H1 (cell line): ENCODE measurements around the gene ARL6IP1. TPM values are rescaled to one million over a fixed set of nuclear protein-coding genes. Genes with fewer than 3 reads are reported as not detected.

Experiments used
- CTCF ChIA-PET: fragments of 300-600 bp; sonication (Branson Sonifier 250); formaldehyde crosslinking; loops from one replicate; lab custom pipeline; 2021; ENCODE audit not compliant: partially characterized antibody; lab: Charles Lee
- POLR2A ChIA-PET: fragments of 300-600 bp; sonication (Branson Sonifier 250); formaldehyde crosslinking; loops from one replicate; lab custom pipeline; 2021; ENCODE audit warnings: inconsistent platforms; ENCODE audit not compliant: partially characterized antibody; lab: Charles Lee
- DNase-seq, 2 experiments: peaks; one replicate each; pipeline versions ENCODE4 v3.0.0 to v3.0.0-alpha.2; 2010 to 2022; ENCODE audit warnings: low spot score in 2 of 2, low read depth in 1 of 2, mixed read lengths in 1 of 2
- FAIRE-seq: peaks from 2 replicates; lab custom pipeline; 2011; peaks lifted over from hg19 to GRCh38; lab: Jason Lieb, UNC
- H2AFZ ChIP-seq: 2 replicates; pipeline ENCODE4 v1.8.1; 2012; ENCODE audit warnings: low read length, inconsistent platforms
- H2AK5ac ChIP-seq: 2 replicates; pipeline ENCODE4 v1.6.1; 2013; ENCODE audit warnings: low read depth, low read length
- H2BK120ac ChIP-seq: replicated peaks from 2 replicates; pipeline ENCODE3; 2013; ENCODE audit warnings: low read depth, low read length, inconsistent platforms
- H2BK12ac ChIP-seq: 2 replicates; pipeline ENCODE4 v1.6.1; 2013; ENCODE audit warnings: low read depth, low read length
- H2BK15ac ChIP-seq: 2 replicates; pipeline ENCODE4 v1.6.1; 2013; ENCODE audit warnings: low read length
- H2BK20ac ChIP-seq: 2 replicates; pipeline ENCODE4 v1.6.1; 2013; ENCODE audit warnings: low read length
- H2BK5ac ChIP-seq: 2 replicates; pipeline ENCODE4 v1.6.1; 2013; ENCODE audit warnings: low read depth, low read length
- H3K14ac ChIP-seq: 2 replicates; pipeline ENCODE4 v1.6.1; 2013; ENCODE audit warnings: inconsistent platforms; ENCODE audit not compliant: insufficient read length
- H3K18ac ChIP-seq: 2 replicates; pipeline ENCODE4 v1.6.1; 2013; ENCODE audit warnings: low read length; ENCODE audit errors: extremely low read depth
- H3K23ac ChIP-seq: 2 replicates; pipeline ENCODE4 v1.6.1; 2013; ENCODE audit warnings: inconsistent platforms; ENCODE audit not compliant: insufficient read length
- H3K23me2 ChIP-seq: 2 replicates; pipeline ENCODE4 v1.6.1; 2013; ENCODE audit warnings: low read depth, low read length
- H3K27ac ChIP-seq: 2 replicates; pipeline ENCODE4 v1.6.1; 2011; ENCODE audit warnings: low read depth, low read length, inconsistent platforms
- H3K27me3 ChIP-seq, 4 experiments: replicated peaks in 1 of 4; 1 replicate in 1 of 4; 2 replicates in 3 of 4; pipeline versions ENCODE4 v1.6.1 to v1.8.1; 2011 to 2013; ENCODE audit warnings: low read length in 3 of 4, mild to moderate bottlenecking in 3 of 4, inconsistent platforms in 2 of 4, mixed read lengths in 2 of 4, moderate library complexity in 1 of 4; ENCODE audit not compliant: control insufficient read depth in 3 of 4, insufficient read depth in 3 of 4; ENCODE audit errors: extremely low read depth in 1 of 4
- H3K36me3 ChIP-seq, 4 experiments: 2 replicates each; pipeline versions ENCODE4 v1.6.1 to v1.8.1; 2011 to 2013; ENCODE audit warnings: mild to moderate bottlenecking in 4 of 4, low read length in 3 of 4, moderate library complexity in 2 of 4, control low read depth in 1 of 4, inconsistent platforms in 1 of 4; ENCODE audit not compliant: insufficient read depth in 4 of 4, control insufficient read depth in 2 of 4
- H3K4ac ChIP-seq: replicated peaks from 2 replicates; pipeline ENCODE3; 2013; ENCODE audit warnings: low read length, low read depth, mixed read lengths, inconsistent platforms; ENCODE audit not compliant: insufficient read length
- H3K4me1 ChIP-seq, 4 experiments: replicated peaks in 1 of 4; 1 replicate in 1 of 4; 2 replicates in 3 of 4; pipeline versions ENCODE4 v1.6.1 to v1.8.1; 2011 to 2013; ENCODE audit warnings: low read length in 3 of 4, inconsistent platforms in 2 of 4, mixed read lengths in 1 of 4; ENCODE audit not compliant: insufficient read depth in 4 of 4, control insufficient read depth in 3 of 4
- H3K4me2 ChIP-seq, 2 experiments: 2 replicates each; pipeline versions ENCODE4 v1.6.1 to v1.8.1; 2011 to 2013; ENCODE audit warnings: low read depth in 2 of 2, low read length in 2 of 2, control low read depth in 1 of 2, inconsistent platforms in 1 of 2, mild to moderate bottlenecking in 1 of 2; ENCODE audit not compliant: insufficient read depth in 1 of 2
- H3K4me3 ChIP-seq, 4 experiments: fragments of 200-600, 300-600 bp in 1 of 4; sonication (generic), shearing (Covaris generic), sonication (Bioruptor Twin) in 1 of 4; 2 replicates each; pipeline versions ENCODE4 v1.5.1 to v1.8.1; 2011 to 2016; ENCODE audit warnings: low read length in 4 of 4, low read depth in 3 of 4, control low read depth in 2 of 4, inconsistent platforms in 2 of 4, mild to moderate bottlenecking in 2 of 4, mixed read lengths in 1 of 4, moderate library complexity in 1 of 4; ENCODE audit not compliant: insufficient read depth in 2 of 4; ENCODE audit errors: extremely low read depth in 1 of 4
- H3K56ac ChIP-seq: replicated peaks from 2 replicates; pipeline ENCODE3; 2013; ENCODE audit warnings: low read depth, mild to moderate bottlenecking, mixed read lengths, low read length, inconsistent platforms; ENCODE audit not compliant: insufficient read length
- H3K79me1 ChIP-seq: 2 replicates; pipeline ENCODE4 v1.6.1; 2013; ENCODE audit warnings: low read depth, low read length, control low read depth
- H3K79me2 ChIP-seq, 2 experiments: 2 replicates each; pipeline versions ENCODE4 v1.6.1 to v1.8.1; 2012 to 2013; ENCODE audit warnings: low read length in 2 of 2, mild to moderate bottlenecking in 2 of 2, inconsistent platforms in 1 of 2; ENCODE audit not compliant: insufficient read depth in 2 of 2, control insufficient read depth in 1 of 2
- H3K9ac ChIP-seq, 4 experiments: replicated peaks in 1 of 4; 1 replicate in 1 of 4; 2 replicates in 3 of 4; pipeline versions ENCODE4 v1.6.1 to v1.8.1; 2011 to 2013; ENCODE audit warnings: low read depth in 3 of 4, low read length in 3 of 4, control low read depth in 2 of 4, mild to moderate bottlenecking in 2 of 4, moderate library complexity in 2 of 4, inconsistent platforms in 1 of 4; ENCODE audit errors: extremely low read depth in 1 of 4
- H3K9me3 ChIP-seq, 2 experiments: 2 replicates each; pipeline versions ENCODE4 v1.6.1 to v1.8.1; 2012 to 2013; ENCODE audit warnings: mild to moderate bottlenecking in 2 of 2, moderate library complexity in 2 of 2, control low read depth in 1 of 2, inconsistent platforms in 1 of 2, low read depth in 1 of 2, low read length in 1 of 2, mixed read lengths in 1 of 2; ENCODE audit not compliant: insufficient read depth in 2 of 2
- H4K20me1 ChIP-seq, 2 experiments: replicated peaks in 1 of 2; 2 replicates each; pipeline versions ENCODE3 to v1.8.1; 2011 to 2013; ENCODE audit warnings: inconsistent platforms in 2 of 2, low read length in 2 of 2, mild to moderate bottlenecking in 1 of 2; ENCODE audit not compliant: insufficient read depth in 2 of 2, control insufficient read depth in 1 of 2
- H4K5ac ChIP-seq: 2 replicates; pipeline ENCODE4 v1.6.1; 2013; ENCODE audit warnings: low read length, low read depth, mixed read lengths, inconsistent platforms; ENCODE audit not compliant: insufficient read length
- H4K8ac ChIP-seq: 2 replicates; pipeline ENCODE4 v1.8.0; 2013; ENCODE audit warnings: mild to moderate bottlenecking, moderate library complexity, low read length, inconsistent platforms; ENCODE audit not compliant: insufficient read depth; ENCODE audit errors: extremely low read depth
- H4K91ac ChIP-seq: replicated peaks from 2 replicates; pipeline ENCODE3; 2013; ENCODE audit warnings: low read length, mixed read lengths, inconsistent platforms; ENCODE audit not compliant: insufficient read length
- GABPA ChIP-seq: IDR thresholded peaks from 2 replicates; pipeline ENCODE4 v1.6.1; 2011; ENCODE audit warnings: mild to moderate bottlenecking, low read length, moderate library complexity, borderline replicate concordance; ENCODE audit not compliant: insufficient read depth
- HDAC6 ChIP-seq: IDR thresholded peaks from one replicate; pipeline ENCODE4 v1.7.1; 2012; ENCODE audit warnings: low read depth, mild to moderate bottlenecking, inconsistent platforms, low read length, moderate library complexity
- PHF8 ChIP-seq: fragments of 200-600 bp; sonication (generic); conservative IDR thresholded peaks from 2 replicates; pipeline ENCODE4 v1.7.1; 2012; ENCODE audit warnings: low read depth, mild to moderate bottlenecking, inconsistent platforms, low read length, moderate library complexity
- POLR2AphosphoS5 ChIP-seq: IDR thresholded peaks from 2 replicates; pipeline ENCODE4 v1.6.1; 2011; ENCODE audit warnings: low read depth, low read length
- SIN3A ChIP-seq, 2 experiments: IDR thresholded peaks in 1 of 2; conservative IDR thresholded peaks in 1 of 2; 2 replicates each; pipeline ENCODE4 v1.6.1; 2011 to 2012; ENCODE audit warnings: low read length in 2 of 2, improper control_type of control experiment in 1 of 2, low read depth in 1 of 2, mild to moderate bottlenecking in 1 of 2
- SUZ12 ChIP-seq: fragments of 200-600 bp; sonication (generic); IDR thresholded peaks from 2 replicates; pipeline ENCODE4 v1.6.1; 2012; ENCODE audit warnings: mild to moderate bottlenecking, inconsistent platforms, low read length, moderate library complexity, mixed read lengths
- TAF1 ChIP-seq: IDR thresholded peaks from 2 replicates; pipeline ENCODE4 v1.6.1; 2011; ENCODE audit warnings: mild to moderate bottlenecking, low read depth, low read length
- YY1 ChIP-seq: IDR thresholded peaks from 2 replicates; pipeline ENCODE4 v1.6.1; 2011; ENCODE audit warnings: low read depth, mild to moderate bottlenecking, low read length
- WGBS, 2 experiments: shearing (Covaris generic) in 1 of 2; methylation state at CpG; one replicate each; pipeline versions ENCODE4 v1.1.6 to v1.1.7; 2013 to 2015; ENCODE audit warnings: low lambda C conversion rate in 2 of 2, mixed read lengths in 2 of 2, inconsistent platforms in 1 of 2, low coverage in 1 of 2, missing lambda C conversion rate in 1 of 2; ENCODE audit not compliant: insufficient replicate concordance in 2 of 2, insufficient coverage in 1 of 2, insufficient read length in 1 of 2; ENCODE audit errors: extremely low coverage in 1 of 2, missing lambda C conversion rate in 1 of 2; 5-methylcytosine and 5-hydroxymethylcytosine counted together
- polyA plus RNA-seq, 7 experiments: library from polyadenylated mRNA; depleted of rRNA in 3 of 7; stranded (reverse) in 5 of 7; unstranded in 2 of 7; fragments of >200 nt in 5 of 7; fragments of 200-250 nt in 2 of 7; gene quantifications; 1 replicate in 5 of 7; 2 replicates in 1 of 7; 4 replicates in 1 of 7; pipeline versions ENCODE4 v1.2.1 to v1.2.3, GENCODE V29; 2011 to 2013; ENCODE audit warnings: missing spikeins in 2 of 7, mixed read lengths in 2 of 7
- total RNA-seq: library from RNA; stranded (reverse); fragmentation: NEBNext Ultra II Directional; extraction: Animal tissue kit (Norgen Biotek cat#: 25700); gene quantifications from 2 replicates; pipeline ENCODE4 v1.2.1, GENCODE V29; 2021
- TF ChIP-seq, protein P1 (sequence below): IDR thresholded peaks from 2 replicates; pipeline ENCODE4 v1.6.1; 2011; ENCODE audit warnings: low read depth, mild to moderate bottlenecking, low read length; ENCODE audit not compliant: insufficient read depth
- TF ChIP-seq, protein P2 (sequence below): IDR thresholded peaks from 2 replicates; pipeline ENCODE4 v1.6.1; 2012; ENCODE audit warnings: inconsistent platforms

ARL6IP1 gene
- total and polyA plus RNA-seq, 2 of the 8 experiments (the other 6 are each of a cell fraction or from before 2014, with no cell fraction given) = 162 to 170 TPM

DNA sequence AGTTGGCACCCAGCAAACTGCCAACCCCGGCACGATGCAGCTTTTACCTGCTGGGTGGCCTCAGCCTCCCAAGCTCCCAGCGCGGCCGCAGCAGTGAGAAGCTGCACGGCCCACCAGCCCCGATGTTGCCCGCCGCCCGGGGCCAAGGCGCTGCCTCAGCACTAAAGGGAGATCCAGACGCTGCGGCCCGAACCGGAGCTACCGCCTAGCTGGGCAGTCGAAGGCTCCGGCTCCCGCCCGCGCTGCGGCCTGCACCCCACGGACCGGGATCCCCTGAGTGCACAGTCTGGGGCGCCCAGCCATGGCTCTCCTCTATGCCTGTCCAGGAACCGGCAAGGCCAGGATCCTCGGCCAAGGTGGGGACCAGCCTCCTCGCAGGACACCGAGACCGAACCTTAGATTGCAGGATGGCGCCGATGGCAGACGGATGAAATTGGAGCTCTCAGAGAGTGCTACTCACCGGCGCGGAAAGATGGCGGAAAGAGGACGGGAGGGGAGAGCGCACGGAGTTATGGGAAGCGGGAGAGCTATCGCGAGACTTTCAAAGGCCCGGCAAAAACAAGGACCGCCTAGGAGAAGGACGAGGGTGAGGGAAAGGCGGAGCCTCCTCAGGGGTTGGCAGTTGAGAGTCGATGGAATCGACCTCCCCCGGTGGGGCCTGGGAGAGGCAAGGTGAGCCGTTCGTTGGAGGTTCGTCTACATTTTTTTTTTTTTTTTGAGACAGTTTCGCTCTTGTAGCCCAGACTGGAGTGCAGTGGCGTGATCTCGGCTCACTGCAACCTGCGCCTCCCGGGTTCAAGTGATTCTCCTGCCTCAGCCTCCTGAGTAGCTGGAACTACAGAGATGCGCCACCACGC, 11.3 kb downstream of the ARL6IP1 start, which contains the start of gene RPS15A:
RPS15A (minus strand) TSS at position 485 of the 857 bp plus-strand sequence. CDS start 1,221 bp downstream, outside the sequence.
- no peak within 1 kb of the TSS for H3K14ac ChIP-seq
- H3K4ac ChIP-seq = peak within 1 kb of the TSS; percentile 100
- no peak within 1 kb of the TSS; the same call in 1 of the 2 replicates for H2BK12ac ChIP-seq
- peak within 1 kb of the TSS; percentile 90 to 99 (median 97) for H3K9ac ChIP-seq
- no peak within 1 kb of the TSS for H3K23ac ChIP-seq
- H3K27me3 ChIP-seq = no peaks in the 10 kb centered on the region
- H2BK15ac ChIP-seq = no peak within 1 kb of the TSS
- H2BK5ac ChIP-seq = peak within 1 kb of the TSS; percentile 99
- H3K79me1 ChIP-seq = peaks cover 5% of the 10 kb centered on the region
- CTCF ChIA-PET = interaction anchor here (0.6 to 1.4 kb wide), 3 partner anchors 8 to 720 kb away, joined by 3 to 7 read pairs (median 4); partner anchors contain the start of gene ARL6IP1
- peak within 1 kb of the TSS; percentile 97 for H3K27ac ChIP-seq
- peak within 1 kb of the TSS; percentile 92 to 99 (median 97) for H3K4me3 ChIP-seq
- no peaks in the 10 kb centered on the region for H3K9me3 ChIP-seq
- H4K5ac ChIP-seq = peak within 1 kb of the TSS; percentile 99
- POLR2A ChIA-PET = interaction anchor here (0.6 to 14.2 kb wide), 27 partner anchors 15 to 1310 kb away, joined by 3 to 503 read pairs (median 4); partner anchors contain the start of genes ARL6IP1, COQ7, SMG1 and TMC7
- peaks cover 36 to 39% of the 10 kb centered on the region in 2 experiments for H4K20me1 ChIP-seq
- H2BK120ac ChIP-seq = no peak within 1 kb of the TSS
- FAIRE-seq = peak; percentile 39
- peak; percentile 88 to 94 for DNase-seq
- H2BK20ac ChIP-seq = no peak within 1 kb of the TSS
- peak within 1 kb of the TSS; percentile 96; the same call in 1 of the 2 replicates for H2AK5ac ChIP-seq
- no peak within 1 kb of the TSS for H2AFZ ChIP-seq
- H4K91ac ChIP-seq = peak within 1 kb of the TSS; percentile 97
- WGBS, 2 experiments = 4% methylated on average over 53 of the region's 60 CpGs; no CpG with 5 or more reads in 1 of the 2 experiments
- peak within 1 kb of the TSS; percentile 81 to 83 for H3K4me2 ChIP-seq
- peaks cover 30 to 76% (median 56%) of the 10 kb centered on the region in 4 experiments for H3K36me3 ChIP-seq
- peaks cover 0 to 5% (median 4%) of the 10 kb centered on the region in 4 experiments; a peak in 6 of 7 replicates for H3K4me1 ChIP-seq
- peak within 1 kb of the TSS; percentile 100 for H4K8ac ChIP-seq
- H3K56ac ChIP-seq = peak within 1 kb of the TSS; percentile 66
- peaks cover 50 to 51% of the 10 kb centered on the region in 2 experiments for H3K79me2 ChIP-seq
- H3K18ac ChIP-seq = peak within 1 kb of the TSS; percentile 98
- peaks cover 5% of the 10 kb centered on the region for H3K23me2 ChIP-seq
- no peak for TF ChIP-seq HDAC6
- TF ChIP-seq, protein P1, sequence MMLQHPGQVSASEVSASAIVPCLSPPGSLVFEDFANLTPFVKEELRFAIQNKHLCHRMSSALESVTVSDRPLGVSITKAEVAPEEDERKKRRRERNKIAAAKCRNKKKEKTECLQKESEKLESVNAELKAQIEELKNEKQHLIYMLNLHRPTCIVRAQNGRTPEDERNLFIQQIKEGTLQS = no peak
- TF ChIP-seq PHF8 = peak; percentile 96
- TF ChIP-seq TAF1 = peak; percentile 99
- no peak for TF ChIP-seq GABPA
- TF ChIP-seq, protein P2, sequence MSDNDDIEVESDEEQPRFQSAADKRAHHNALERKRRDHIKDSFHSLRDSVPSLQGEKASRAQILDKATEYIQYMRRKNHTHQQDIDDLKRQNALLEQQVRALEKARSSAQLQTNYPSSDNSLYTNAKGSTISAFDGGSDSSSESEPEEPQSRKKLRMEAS = peak; percentile 76
- peak; percentile 96 for TF ChIP-seq YY1
- peak in 1 of 2 experiments; percentile 23; a peak in 1 of 4 replicates for TF ChIP-seq SIN3A (conservative IDR thresholded peaks at IDR 0.05 in 1 of 2, IDR thresholded peaks at IDR 0.05 in 1 of 2; ENCODE audit: low read depth in 1 of 2, low read length in 2 of 2)
- TF ChIP-seq SUZ12 = no peak
- peak; percentile 99 for TF ChIP-seq POLR2AphosphoS5
